ENCODE measurements around the gene ARHGAP26.

The ARHGAP26 gene

GRCh38 chr5:142753116-142753631, 17.0 kb upstream of the ARHGAP26 start:
- no peak for DNase-seq

DNA sequence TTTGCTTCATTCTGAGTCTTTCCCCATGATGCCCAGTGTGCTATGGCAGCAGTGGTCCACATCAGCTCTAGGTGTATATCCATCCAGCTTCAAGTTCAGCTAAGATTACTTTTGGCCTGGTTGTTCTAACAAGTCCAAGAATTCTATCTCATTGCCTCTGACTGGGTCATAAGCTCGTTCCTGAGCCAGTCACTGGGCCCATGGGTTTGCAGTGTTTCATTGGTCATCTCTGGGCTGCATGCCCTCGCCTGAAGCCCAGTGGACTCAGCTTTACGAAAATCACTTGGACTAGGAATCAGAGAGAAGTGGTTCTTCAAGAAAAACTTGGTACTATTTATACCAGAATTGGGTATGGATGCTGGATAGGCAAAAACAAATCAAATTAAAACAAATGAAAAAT, 16.1 kb upstream of the ARHGAP26 start:
- no peak for DNase-seq

- DNase-seq, result no peak
Measured at GRCh38 chr5:142756576-142756975, 13.6 kb upstream of the ARHGAP26 start.

- no peak for DNase-seq
Measured at GRCh38 chr5:142757564-142757963, 12.6 kb upstream of the ARHGAP26 start.

DNA sequence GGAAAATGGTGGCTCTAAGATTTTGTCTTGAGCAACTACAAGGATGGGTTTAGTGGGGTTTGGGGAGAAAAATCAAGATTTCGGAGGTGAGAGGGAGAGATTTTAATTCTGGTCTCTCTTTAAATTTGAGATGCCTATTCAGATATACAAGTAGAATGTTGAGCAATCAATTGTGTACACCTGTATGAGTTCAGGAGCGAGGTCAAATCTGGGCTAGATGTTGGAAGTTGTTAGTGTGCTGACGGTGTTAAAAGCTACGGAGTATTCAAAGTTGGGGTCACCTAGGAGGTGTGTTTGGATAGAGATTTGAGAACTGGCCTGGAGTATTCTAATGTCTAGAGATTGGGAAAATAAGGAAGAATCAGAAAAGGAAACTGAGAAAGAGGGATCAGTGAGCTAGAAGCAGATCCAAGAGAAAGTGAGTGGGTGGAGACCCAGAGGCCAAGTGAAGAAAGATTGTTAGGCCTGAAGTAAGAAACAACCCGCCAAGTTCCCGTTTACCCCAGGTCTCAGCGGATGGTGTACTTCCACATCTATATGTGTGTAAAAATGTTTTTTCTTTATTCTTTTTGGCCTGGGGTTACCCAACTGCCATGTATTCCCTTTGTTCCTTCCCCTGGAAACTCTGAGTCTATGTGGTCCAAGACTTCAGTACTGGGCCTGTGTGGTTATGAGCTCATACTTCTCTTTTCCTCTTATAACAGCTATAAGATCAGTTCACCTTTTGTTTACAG, 11.9 kb upstream of the ARHGAP26 start:
- DNase-seq, result no peak

- no peak for DNase-seq
Measured at GRCh38 chr5:142758796-142759145, 11.4 kb upstream of the ARHGAP26 start.

DNA sequence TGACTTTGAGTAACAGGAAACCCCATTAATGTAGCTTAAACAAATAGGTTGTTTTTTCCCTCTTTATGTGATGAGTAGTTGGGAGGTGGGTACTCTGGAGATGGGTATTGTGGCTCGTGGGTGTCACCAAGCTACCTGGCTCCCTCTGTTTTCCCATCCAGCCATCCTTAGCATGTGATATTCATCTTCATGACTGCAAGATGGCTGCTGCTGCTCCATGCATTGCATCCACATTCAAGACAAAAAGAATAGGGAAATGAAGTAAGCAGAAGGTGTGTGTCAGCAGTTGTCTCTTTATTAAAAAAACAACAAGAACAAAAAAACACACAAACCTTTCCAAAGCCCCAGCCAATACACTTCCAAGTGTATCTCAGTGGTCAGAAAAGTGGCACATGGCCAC, 6.5 kb upstream of the ARHGAP26 start:
- DNase-seq, result no peak

- no peak for DNase-seq
Measured at GRCh38 chr5:142767178-142767577, 3.0 kb upstream of the ARHGAP26 start.

DNA sequence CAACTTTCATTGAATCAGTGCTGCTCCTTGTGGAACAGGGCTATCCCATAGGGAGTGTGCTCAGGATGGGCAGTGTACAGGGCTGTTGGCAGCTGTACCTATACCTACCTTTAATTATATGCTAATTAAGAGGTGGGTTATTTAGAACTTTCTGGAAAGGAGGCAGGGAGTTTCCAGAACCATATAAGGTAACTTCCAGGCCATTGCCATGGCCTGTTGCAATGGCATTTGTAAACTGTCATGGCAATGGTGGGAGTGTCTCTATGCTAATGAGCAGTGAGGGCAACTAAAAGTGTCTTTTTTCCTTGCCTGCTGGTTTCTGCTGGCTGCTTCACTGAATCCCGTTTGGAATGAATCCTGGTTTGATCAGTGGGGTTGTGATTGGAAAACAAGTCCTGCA, 2.3 kb upstream of the ARHGAP26 start:
- DNase-seq, result no peak

DNA sequence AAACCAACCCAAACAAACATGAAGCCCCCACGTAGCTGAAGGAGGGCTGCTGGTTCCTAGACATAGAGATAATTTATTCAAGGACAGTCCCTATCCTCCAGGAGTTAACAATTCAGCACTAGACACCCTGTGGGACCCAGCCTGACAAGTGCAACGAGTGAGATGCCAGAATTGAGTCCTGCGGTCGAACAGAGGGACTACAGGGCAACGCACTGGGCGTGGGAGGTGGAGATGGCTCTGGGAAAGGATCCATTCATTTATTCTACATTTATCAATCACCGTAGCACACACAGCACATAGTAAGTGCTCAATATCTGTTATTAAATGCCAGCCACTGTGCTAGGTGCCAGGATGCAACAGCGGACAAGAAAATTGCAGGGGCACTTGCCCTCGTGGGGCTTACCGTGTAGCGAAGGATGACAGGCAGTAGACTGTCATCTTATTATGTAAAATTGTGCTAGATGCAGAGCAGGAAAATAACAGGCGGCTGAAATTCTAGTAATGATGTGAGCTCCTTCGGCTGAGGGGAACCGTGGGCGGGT, 855 bp upstream of the ARHGAP26 start:
- no peak for DNase-seq

GRCh38 chr5:142770650-142771609, 753 bp downstream of the ARHGAP26 start:
- DNase-seq, result peak; percentile 5

GRCh38 chr5:142771666-142772065, 1.5 kb downstream of the ARHGAP26 start:
- DNase-seq, result no peak

- no peak for DNase-seq
Measured at GRCh38 chr5:142772446-142773293, 2.5 kb downstream of the ARHGAP26 start.

GRCh38 chr5:142777099-142777498, 6.9 kb downstream of the ARHGAP26 start:
- no peak for DNase-seq

DNA sequence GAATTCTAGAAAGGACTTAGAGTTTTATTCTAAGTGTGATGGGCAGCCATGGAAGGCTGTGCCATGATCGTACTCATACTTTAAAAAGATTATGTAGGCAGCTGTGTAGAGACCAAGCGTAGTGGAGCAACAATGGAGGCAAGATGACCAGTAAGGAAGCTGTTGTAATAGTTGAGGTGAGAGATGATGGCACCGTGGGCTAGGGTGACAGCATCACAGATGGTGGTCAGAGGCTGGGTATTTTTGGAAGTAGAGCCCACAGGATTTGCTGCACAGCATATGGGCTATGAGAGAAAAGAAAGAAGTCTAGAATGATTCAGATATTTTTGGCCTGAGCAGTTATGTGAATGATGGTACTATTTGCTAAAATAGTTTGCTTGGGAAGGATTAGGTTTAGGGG, 7.7 kb downstream of the ARHGAP26 start:
- DNase-seq, result no peak

DNA sequence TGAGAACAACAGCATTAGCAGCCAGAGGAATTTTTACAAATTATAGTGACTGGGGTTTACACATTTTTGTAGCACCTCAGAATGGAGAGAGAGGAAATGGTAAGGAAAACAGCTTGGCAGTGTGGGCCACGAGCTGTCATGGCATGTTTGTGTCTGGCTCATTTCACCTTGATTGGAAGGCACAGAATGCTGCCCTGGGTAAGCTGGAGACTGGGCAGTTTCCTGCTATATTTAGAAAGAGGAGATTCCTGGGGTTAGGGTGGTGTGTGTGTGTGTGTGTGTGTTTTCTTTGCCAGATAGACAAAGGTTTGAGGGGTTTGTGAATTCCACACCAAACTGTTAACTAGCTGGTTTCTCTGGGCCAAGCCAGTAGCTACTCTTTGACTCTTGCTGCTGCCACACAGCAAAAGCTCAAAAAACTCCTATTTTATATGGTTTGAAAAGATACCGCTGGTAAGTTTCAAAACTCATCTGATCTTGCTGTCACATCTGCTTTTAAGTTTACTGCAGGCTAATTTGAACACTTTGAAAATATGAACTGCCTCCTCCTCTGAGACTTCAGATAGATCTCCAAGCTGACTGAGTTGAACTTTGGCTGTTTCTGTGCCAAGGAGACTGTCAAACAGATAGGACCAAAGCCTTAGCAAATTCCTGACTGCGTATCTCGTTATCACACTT, 9.1 kb downstream of the ARHGAP26 start:
- no peak for DNase-seq

- DNase-seq, result no peak
Measured at GRCh38 chr5:142780871-142781270, 10.7 kb downstream of the ARHGAP26 start.

- DNase-seq, result no peak
Measured at GRCh38 chr5:142782976-142783530, 12.9 kb downstream of the ARHGAP26 start.

- DNase-seq, result no peak
Measured at GRCh38 chr5:142783601-142784341, 13.6 kb downstream of the ARHGAP26 start.

- no peak for DNase-seq
Measured at GRCh38 chr5:142784401-142784955, 14.3 kb downstream of the ARHGAP26 start.

DNA sequence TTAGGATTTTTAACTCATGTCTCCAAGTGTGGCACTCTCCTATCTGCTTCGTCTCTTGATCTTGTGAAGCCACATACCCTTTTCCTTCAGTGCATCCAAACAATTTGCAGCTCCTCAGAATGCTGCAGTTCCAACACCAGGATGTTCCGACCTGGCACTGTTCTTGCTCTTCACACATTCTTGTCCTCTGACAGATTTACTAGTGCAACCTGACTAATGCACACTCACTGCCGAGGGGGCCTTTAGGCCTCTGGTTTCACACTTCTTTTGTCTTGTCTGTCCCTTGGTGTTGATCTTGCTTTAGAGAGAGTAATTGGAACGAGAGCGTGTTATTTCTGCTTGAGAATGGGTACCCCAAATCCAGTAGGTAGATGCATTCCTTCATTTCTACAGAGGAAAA, 15.0 kb downstream of the ARHGAP26 start:
- DNase-seq, result no peak
